GM23248 (cell line): ENCODE measurements around the gene MEIS2.

Experiments used
- EZH2 ChIP-seq: fragments of 200-600 bp; sonication (generic); IDR thresholded peaks from 2 replicates; pipeline ENCODE4 v1.6.1; 2018; ENCODE audit warnings: antibody characterized with exemption, mild to moderate bottlenecking; ENCODE audit not compliant: insufficient read depth, poor library complexity, severe bottlenecking
- EZH2phosphoT487 ChIP-seq: fragments of 200-600 bp; sonication (generic); IDR thresholded peaks from 2 replicates; pipeline ENCODE4 v1.6.1; 2018; ENCODE audit warnings: antibody characterized with exemption, moderate library complexity, mild to moderate bottlenecking, low read depth; ENCODE audit not compliant: insufficient read depth

DNA sequence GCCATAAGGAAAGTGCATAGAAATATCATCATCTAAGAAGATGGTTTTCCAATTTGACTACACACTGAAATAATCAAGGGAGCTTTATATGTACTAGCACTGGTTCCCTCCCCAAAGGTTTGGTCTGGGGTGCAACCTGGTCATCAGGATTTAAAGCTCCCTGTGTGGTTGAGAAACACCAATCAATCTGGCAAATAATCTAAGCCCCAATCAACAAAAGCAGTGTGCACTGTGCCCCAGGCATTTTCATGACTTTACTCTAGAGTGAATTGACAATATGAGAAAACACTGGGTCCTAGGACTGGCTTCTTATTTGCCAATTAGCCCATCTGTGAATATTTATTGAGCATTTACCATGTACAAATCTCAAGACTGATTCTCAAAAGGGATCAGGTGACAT, 255.1 kb downstream of the MEIS2 start:
- TF ChIP-seq EZH2 (no peak), EZH2phosphoT487 (no peak)
